Tibial nerve (tissue), 4 donors: Measurements from ENCODE around the gene BCL7A. TPM values are rescaled to one million over a fixed set of nuclear protein-coding genes. Genes with fewer than 3 reads are reported as not detected.
A peak's percentile ranks its signal among the peaks of the same experiment; 100 is the strongest.

ENCODE experiments used
- DNase-seq, 2 donors: peaks; one replicate each; pipeline ENCODE4 v3.0.0-alpha.2; 2019; ENCODE audit warnings: low spot score in 2 of 2
- H3K27ac ChIP-seq, 4 donors: fragments of 200-600 bp; sonication (generic) in 3 of 4; one replicate each; pipeline ENCODE4 v1.5.1; 2017 to 2019; ENCODE audit warnings: mild to moderate bottlenecking in 1 of 4
- H3K27me3 ChIP-seq, 2 donors: fragments of 200-600 bp; sonication (generic) in 1 of 2; one replicate each; pipeline versions ENCODE4 v1.5.1 to v1.6.0; 2017 to 2019
- H3K36me3 ChIP-seq, 3 donors: fragments of 200-600 bp; sonication (generic); one replicate each; pipeline ENCODE4 v1.5.1; 2018 to 2019
- H3K4me1 ChIP-seq, 4 donors: fragments of 200-600 bp; sonication (generic) in 3 of 4; one replicate each; pipeline ENCODE4 v1.5.1; 2017 to 2019
- H3K4me3 ChIP-seq, 4 donors: fragments of 200-600 bp; sonication (generic) in 3 of 4; one replicate each; pipeline ENCODE4 v1.5.1; 2017 to 2019; ENCODE audit warnings: mild to moderate bottlenecking in 1 of 4, moderate library complexity in 1 of 4
- H3K9me3 ChIP-seq, 4 donors: fragments of 200-600 bp; sonication (generic) in 3 of 4; one replicate each; pipeline ENCODE4 v1.5.1; 2017 to 2019
- CTCF ChIP-seq, 5 experiments: fragments of 200-600 bp in 3 of 5; fragments of 450-650 bp in 2 of 5; sonication (generic) in 3 of 5; IDR thresholded peaks; one replicate each; pipeline ENCODE4 v1.5.1; 2016 to 2019; ENCODE audit warnings: antibody characterized with exemption in 5 of 5, mild to moderate bottlenecking in 3 of 5, moderate library complexity in 2 of 5
- EP300 ChIP-seq, 2 donors: sonication (generic); formaldehyde crosslinking; IDR thresholded peaks; one replicate each; pipeline ENCODE4 v1.6.1; 2017; ENCODE audit warnings: antibody characterized with exemption in 2 of 2, mild to moderate bottlenecking in 1 of 2
- POLR2A ChIP-seq, 2 donors: fragments of 450-650 bp; IDR thresholded peaks; one replicate each; pipeline ENCODE4 v1.6.1; 2017; ENCODE audit warnings: antibody characterized with exemption in 2 of 2, mild to moderate bottlenecking in 2 of 2, moderate library complexity in 2 of 2
- WGBS, 2 donors: methylation state at CpG; one replicate each; pipeline ENCODE4 v1.1.5; 2018; 5-methylcytosine and 5-hydroxymethylcytosine counted together
- total RNA-seq, 4 donors: library from RNA; depleted of rRNA; stranded (reverse); fragments of >200 nt; gene quantifications; one replicate each; pipeline ENCODE4 v1.1.0, GENCODE V29; 2016

Gene BCL7A
- total RNA-seq, 4 donors from 2014 or later = 2.4 to 10.7 (median 5.1) TPM

GRCh38 chr12:122082621-122083356, 61.1 kb downstream of the BCL7A start:
- no peak for DNase-seq
- no peak for TF ChIP-seq POLR2A (IDR thresholded peaks at IDR 0.05)
- no peaks in the 10 kb centered on the region for H3K27me3 ChIP-seq
- H3K27ac ChIP-seq = peak overlapping the region in 3 of 4 donors; percentile 85 to 90 (median 87)
- H3K36me3 ChIP-seq = peaks cover 0 to 20% (median 0%) of the 10 kb centered on the region in 3 donors
- H3K9me3 ChIP-seq = no peaks in the 10 kb centered on the region
- WGBS, 2 donors = 43 to 47% methylated on average over 6 of the region's 6 CpGs
- H3K4me1 ChIP-seq = peaks cover 0 to 74% (median 42%) of the 10 kb centered on the region in 4 donors
- H3K4me3 ChIP-seq = peak overlapping the region in 1 of 4 donors; percentile 66

DNA sequence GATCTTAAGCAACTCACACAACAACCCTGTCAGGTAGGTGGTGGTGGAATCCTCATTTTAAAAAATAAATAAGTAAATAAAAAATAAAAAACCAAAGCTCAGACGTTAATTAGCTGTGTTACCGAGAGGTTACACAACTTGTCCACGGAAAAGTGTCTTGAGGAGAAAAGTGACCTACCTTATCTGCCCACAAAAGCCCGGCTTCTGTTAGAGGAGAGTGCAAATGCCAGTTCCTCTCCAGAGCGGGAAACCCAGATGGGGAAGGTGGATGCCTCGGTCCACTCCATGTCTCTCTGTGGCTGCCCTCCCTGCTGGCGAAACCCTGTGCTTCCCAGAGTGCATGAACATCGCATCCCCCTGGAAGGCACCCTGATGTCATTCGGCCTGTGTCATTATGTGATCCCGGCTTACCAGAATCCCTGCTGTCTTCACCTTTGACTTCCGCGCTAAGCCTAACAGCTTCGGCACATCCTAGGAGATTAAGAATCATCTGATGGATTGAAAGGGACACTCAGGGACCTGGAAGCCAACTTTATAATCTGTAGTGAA, 63.2 kb downstream of the BCL7A start:
- Histone ChIP-seq H3K4me1 (peaks cover 0 to 81% (median 57%) of the 10 kb centered on the region in 4 donors), H3K9me3 (no peaks in the 10 kb centered on the region), H3K27me3 (no peaks in the 10 kb centered on the region), H3K36me3 (peaks cover 0 to 20% (median 0%) of the 10 kb centered on the region in 3 donors), H3K4me3 (no peak overlapping the region), H3K27ac (no peak overlapping the region)
- no peak for DNase-seq
- WGBS, 2 donors = 86 to 88% methylated on average over 13 of the region's 13 CpGs
- TF ChIP-seq CTCF (IDR thresholded peaks at IDR 0.05) = no peak
- no peak for TF ChIP-seq POLR2A (IDR thresholded peaks at IDR 0.05)
- TF ChIP-seq EP300 (IDR thresholded peaks at IDR 0.05) = no peak

- Histone ChIP-seq H3K4me3 (no peak overlapping the region), H3K36me3 (peaks cover 0 to 20% (median 0%) of the 10 kb centered on the region in 3 donors), H3K27ac (no peak overlapping the region), H3K27me3 (no peaks in the 10 kb centered on the region), H3K9me3 (no peaks in the 10 kb centered on the region), H3K4me1 (peaks cover 0 to 81% (median 55%) of the 10 kb centered on the region in 4 donors)
- WGBS, 2 donors = 82 to 87% methylated on average over 5 of the region's 5 CpGs
- DNase-seq = no peak
- TF ChIP-seq EP300 (IDR thresholded peaks at IDR 0.05) = no peak
- no peak for TF ChIP-seq CTCF (IDR thresholded peaks at IDR 0.05)
- TF ChIP-seq POLR2A (IDR thresholded peaks at IDR 0.05) = no peak
Measured at GRCh38 chr12:122085591-122085990, 63.9 kb downstream of the BCL7A start.

- TF ChIP-seq CTCF (IDR thresholded peaks at IDR 0.05) (no peak), POLR2A (IDR thresholded peaks at IDR 0.05) (no peak)
- Histone ChIP-seq H3K4me1 (peaks cover 0 to 81% (median 53%) of the 10 kb centered on the region in 4 donors), H3K27ac (peak overlapping the region in 1 of 4 donors; percentile 64), H3K4me3 (no peak overlapping the region), H3K9me3 (no peaks in the 10 kb centered on the region), H3K27me3 (no peaks in the 10 kb centered on the region), H3K36me3 (peaks cover 0 to 20% (median 0%) of the 10 kb centered on the region in 3 donors)
- 71 to 73% methylated on average over 8 of the region's 8 CpGs for WGBS, 2 donors
- no peak for DNase-seq
Measured at GRCh38 chr12:122086116-122086515, 64.4 kb downstream of the BCL7A start.

DNA sequence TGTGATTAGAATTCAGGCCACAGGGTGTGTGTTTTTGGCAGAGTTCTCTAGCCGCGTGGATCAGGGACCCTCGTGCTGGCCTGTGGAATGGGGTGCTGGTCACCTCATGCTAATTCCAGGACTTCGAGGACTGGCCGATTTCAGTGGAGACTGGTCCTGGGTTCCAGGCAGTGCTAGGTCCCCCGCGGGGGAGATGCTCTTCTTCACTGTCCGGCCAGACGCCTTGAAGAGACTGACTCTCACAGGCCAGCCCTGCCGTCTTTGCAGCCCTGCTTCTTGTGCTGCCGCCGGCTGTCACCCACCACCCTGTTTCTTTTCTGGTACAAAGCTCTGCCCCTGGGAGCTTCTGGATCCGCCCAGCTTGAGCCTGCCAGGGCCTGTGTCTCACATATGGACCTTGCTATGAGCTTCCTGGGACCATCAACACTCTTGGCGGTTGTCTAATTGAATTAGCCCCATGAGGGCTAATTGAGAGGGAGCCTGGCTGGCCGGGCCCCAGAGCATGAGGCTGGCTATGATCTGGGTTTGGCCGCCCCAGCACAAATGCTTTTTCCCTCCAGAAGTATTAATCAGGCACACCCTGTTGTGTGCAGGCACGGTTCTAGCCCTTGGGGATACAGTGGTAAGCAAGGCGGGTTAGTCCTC, 65.1 kb downstream of the BCL7A start:
- 54 to 65% methylated on average over 17 to 18 of the region's 18 CpGs for WGBS, 2 donors
- no peak for DNase-seq
- H3K27ac ChIP-seq = peak overlapping the region in 2 of 4 donors; percentile 21 to 64

More for the DNA sequence above, 65.1 kb downstream of the BCL7A start:
- Histone ChIP-seq H3K4me1 (peaks cover 0 to 81% (median 53%) of the 10 kb centered on the region in 4 donors), H3K9me3 (no peaks in the 10 kb centered on the region), H3K4me3 (no peak overlapping the region), H3K36me3 (peaks cover 0 to 20% (median 0%) of the 10 kb centered on the region in 3 donors), H3K27me3 (no peaks in the 10 kb centered on the region)
- TF ChIP-seq EP300 (IDR thresholded peaks at IDR 0.05) (no peak), CTCF (IDR thresholded peaks at IDR 0.05) (no peak)
